Adrenal gland (tissue), 12 donors: ENCODE measurements around the gene EIF5B. TPM values are rescaled to one million over a fixed set of nuclear protein-coding genes. Genes with fewer than 3 reads are reported as not detected.

Source experiments
- DNase-seq, 7 donors: peaks; one replicate each; pipeline ENCODE4 v3.0.0-alpha.2; 2019 to 2020
- H3K27ac ChIP-seq, 5 donors: fragments of 200-600 bp; sonication (generic) in 4 of 5; 1 replicate in 3 of 5; 2 replicates in 2 of 5; pipeline versions ENCODE4 v1.5.1 to v1.8.0; 2016 to 2020; ENCODE audit warnings: mild to moderate bottlenecking in 1 of 5
- H3K27me3 ChIP-seq: fragments of 200-600 bp; 2 replicates; pipeline ENCODE4 v1.8.0; 2021
- H3K36me3 ChIP-seq, 2 donors: fragments of 200-600 bp; replicated peaks in 1 of 2; 1 replicate in 1 of 2; 2 replicates in 1 of 2; pipeline versions ENCODE4 v1.5.1 to v1.8.0; 2018 to 2022
- H3K4me1 ChIP-seq, 2 donors: fragments of 200-600 bp; replicated peaks in 1 of 2; 1 replicate in 1 of 2; 2 replicates in 1 of 2; pipeline versions ENCODE4 v1.5.1 to v1.8.0; 2018 to 2021
- H3K4me3 ChIP-seq, 4 donors: fragments of 200-600 bp; sonication (generic) in 3 of 4; one replicate each; pipeline ENCODE4 v1.5.1; 2016 to 2018
- H3K9me3 ChIP-seq, 3 donors: fragments of 200-600 bp; sonication (generic) in 1 of 3; replicated peaks in 1 of 3; 1 replicate in 2 of 3; 2 replicates in 1 of 3; pipeline versions ENCODE4 v1.5.1 to v1.8.0; 2016 to 2021
- POLR2A ChIP-seq, 2 donors: fragments of 450-650 bp; IDR thresholded peaks; one replicate each; pipeline ENCODE4 v1.6.1; 2017; ENCODE audit warnings: antibody characterized with exemption in 2 of 2, mild to moderate bottlenecking in 2 of 2, moderate library complexity in 1 of 2
- WGBS, 4 donors: extraction: QIAGEN DNeasy Blood & Tissue Kit in 2 of 4; methylation state at CpG; one replicate each; pipeline versions ENCODE4 v1.1.5 to v1.1.7; 2013 to 2017; 5-methylcytosine and 5-hydroxymethylcytosine counted together
- intact Hi-C, 2 donors: fragments of 100-400 bp; cut with DNase I; formaldehyde crosslinking; loops; one replicate each; pipeline versions ENCODE4 v1.14.1 to v1.15.0; 2022 to 2023
- polyA plus RNA-seq, 3 donors: library from polyadenylated mRNA; stranded (reverse); fragments of 200-250 nt in 2 of 3; fragments of 350-450 nt in 1 of 3; fragmentation: Illumina TruSeq in 1 of 3; extraction: RNeasy Lipid Tissue Mini Kit (QIAGEN cat#74804) in 1 of 3; gene quantifications; one replicate each; pipeline ENCODE4 v1.2.3, GENCODE V29; 2013 to 2014
- total RNA-seq, 9 donors: library from RNA; depleted of rRNA in 4 of 9; stranded (reverse); fragments of >200 nt in 4 of 9; fragments of 120-200 nt in 1 of 9; fragmentation: NEBNext Ultra II Directional in 1 of 9; extraction: Animal tissue kit (Norgen Biotek cat#: 25700) in 1 of 9; gene quantifications; one replicate each; pipeline versions ENCODE4 v1.1.0 to v1.2.4, GENCODE V29; 2013 to 2023
- TF ChIP-seq, protein P1 (sequence below), 6 experiments: fragments of 450-650 bp in 4 of 6; fragments of 200-600 bp in 2 of 6; sonication (generic) in 1 of 6; IDR thresholded peaks; 1 replicate in 5 of 6; 2 replicates in 1 of 6; pipeline versions ENCODE4 v1.5.1 to v1.8.0; 2016 to 2021; ENCODE audit warnings: antibody characterized with exemption in 6 of 6, mild to moderate bottlenecking in 2 of 6, moderate library complexity in 1 of 6
- donor health status: healthy with polysubstance abuse.
- donor health status: Bipolar disorder and iron deficiency.
- donor health status: DM: yes; HTN: yes; CAD: no.
- donor health status: DM: no; HTN: no; CAD: no.
- donor health status: DM: no; HTN: no; CAD: no.
- donor health status: DM: yes; HTN: yes; CAD: no.

EIF5B gene
- total and polyA plus RNA-seq, 12 donors = 11.1 to 71.3 (median 27.4) TPM

DNA sequence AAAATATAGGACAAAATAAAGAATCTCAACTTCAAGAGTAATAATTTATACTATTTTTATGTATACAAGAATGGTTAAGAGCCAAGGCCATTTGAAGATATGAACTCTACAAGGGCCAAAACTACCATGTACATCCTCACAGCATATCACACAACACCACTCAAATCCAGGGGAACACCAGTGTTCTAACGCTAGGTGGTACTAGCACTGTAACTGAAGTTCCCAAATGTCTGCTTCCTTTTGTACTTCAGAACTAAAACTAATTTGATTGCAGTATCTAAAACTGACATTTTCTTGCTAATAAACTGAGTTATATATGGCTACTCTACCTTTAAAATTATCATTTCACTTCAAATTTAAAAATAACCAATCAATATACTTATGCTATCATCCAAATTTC lies 105.6 kb downstream of the EIF5B start:
- Histone ChIP-seq H3K36me3 (peaks cover 0 to 22% of the 10 kb centered on the region in 2 donors), H3K4me3 (no peak overlapping the region), H3K4me1 (no peaks in the 10 kb centered on the region), H3K9me3 (no peaks in the 10 kb centered on the region), H3K27me3 (no peaks in the 10 kb centered on the region), H3K27ac (no peak overlapping the region)
- DNase-seq = peak in 2 of 7 donors; percentile 11 to 21
- 35 to 56% (median 43%) methylated on average over 1 of the region's 1 CpG for WGBS, 4 donors
- intact Hi-C loops = loop anchor here in 1 of 2 donors (2.0 kb wide), 1 partner anchor 48 kb away; the partner anchor contains the start of gene REV1
- TF ChIP-seq, protein P1, sequence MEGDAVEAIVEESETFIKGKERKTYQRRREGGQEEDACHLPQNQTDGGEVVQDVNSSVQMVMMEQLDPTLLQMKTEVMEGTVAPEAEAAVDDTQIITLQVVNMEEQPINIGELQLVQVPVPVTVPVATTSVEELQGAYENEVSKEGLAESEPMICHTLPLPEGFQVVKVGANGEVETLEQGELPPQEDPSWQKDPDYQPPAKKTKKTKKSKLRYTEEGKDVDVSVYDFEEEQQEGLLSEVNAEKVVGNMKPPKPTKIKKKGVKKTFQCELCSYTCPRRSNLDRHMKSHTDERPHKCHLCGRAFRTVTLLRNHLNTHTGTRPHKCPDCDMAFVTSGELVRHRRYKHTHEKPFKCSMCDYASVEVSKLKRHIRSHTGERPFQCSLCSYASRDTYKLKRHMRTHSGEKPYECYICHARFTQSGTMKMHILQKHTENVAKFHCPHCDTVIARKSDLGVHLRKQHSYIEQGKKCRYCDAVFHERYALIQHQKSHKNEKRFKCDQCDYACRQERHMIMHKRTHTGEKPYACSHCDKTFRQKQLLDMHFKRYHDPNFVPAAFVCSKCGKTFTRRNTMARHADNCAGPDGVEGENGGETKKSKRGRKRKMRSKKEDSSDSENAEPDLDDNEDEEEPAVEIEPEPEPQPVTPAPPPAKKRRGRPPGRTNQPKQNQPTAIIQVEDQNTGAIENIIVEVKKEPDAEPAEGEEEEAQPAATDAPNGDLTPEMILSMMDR (IDR thresholded peaks at IDR 0.05) = peak in 5 of 6 experiments; percentile 24 to 62 (median 56)
- no peak for TF ChIP-seq POLR2A (IDR thresholded peaks at IDR 0.05)

DNA sequence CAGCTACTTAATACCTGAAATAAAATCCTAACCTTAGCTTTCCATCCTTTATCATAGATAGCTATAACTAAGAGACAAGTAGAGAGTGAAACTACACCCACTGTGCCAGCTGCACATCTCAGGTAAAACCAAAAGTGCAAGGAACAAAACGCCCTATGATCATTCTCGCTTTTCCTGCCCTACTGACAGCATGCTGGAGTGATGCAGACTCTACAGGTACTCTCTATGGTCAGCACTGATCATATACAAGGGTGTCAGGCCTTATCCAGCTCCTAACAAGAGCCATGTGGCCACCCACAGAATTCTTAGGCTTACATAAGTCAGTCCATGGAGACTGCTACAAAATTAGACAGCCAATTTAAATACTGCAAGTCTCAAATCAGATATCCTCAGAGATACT lies 107.0 kb downstream of the EIF5B start:
- intact Hi-C loops = no loop called here
- DNase-seq = no peak
- Histone ChIP-seq H3K27ac (no peak overlapping the region), H3K36me3 (peaks cover 0 to 17% of the 10 kb centered on the region in 2 donors), H3K27me3 (no peaks in the 10 kb centered on the region), H3K9me3 (no peaks in the 10 kb centered on the region), H3K4me1 (peaks cover 0 to under 1% of the 10 kb centered on the region in 2 donors), H3K4me3 (no peak overlapping the region)
- TF ChIP-seq, protein P1 (IDR thresholded peaks at IDR 0.05) = no peak
- TF ChIP-seq POLR2A (IDR thresholded peaks at IDR 0.05) = no peak
- WGBS, 4 donors = 70 to 84% (median 79%) methylated on average over 2 of the region's 2 CpGs

DNA sequence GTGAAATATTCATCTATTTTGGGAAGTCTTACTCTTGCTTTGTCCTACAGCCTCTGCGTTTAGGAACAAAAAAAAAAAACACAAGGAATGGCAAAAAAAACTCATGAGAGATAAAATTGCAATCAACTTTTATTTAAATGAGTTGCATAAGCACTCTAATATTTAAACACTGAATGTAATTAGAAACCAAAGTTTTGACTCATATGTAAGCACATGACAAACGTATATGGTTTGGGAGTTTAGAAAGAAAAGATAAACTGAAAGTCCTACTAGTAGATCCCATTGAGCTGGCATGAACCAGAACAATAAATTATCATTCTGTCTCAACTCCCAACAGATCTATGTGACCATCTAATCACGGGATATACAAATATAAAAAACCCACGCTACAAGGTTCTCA lies 107.9 kb downstream of the EIF5B start:
- Histone ChIP-seq H3K9me3 (no peaks in the 10 kb centered on the region), H3K4me1 (peaks cover 0 to 8% of the 10 kb centered on the region in 2 donors), H3K36me3 (peaks cover 0 to 12% of the 10 kb centered on the region in 2 donors), H3K27me3 (no peaks in the 10 kb centered on the region), H3K27ac (no peak overlapping the region), H3K4me3 (no peak overlapping the region)
- no peak for DNase-seq
- intact Hi-C loops = no loop called here
- 54 to 74% (median 67%) methylated on average over 4 of the region's 4 CpGs for WGBS, 4 donors
- TF ChIP-seq POLR2A (IDR thresholded peaks at IDR 0.05) = no peak
- TF ChIP-seq, protein P1 (IDR thresholded peaks at IDR 0.05) = no peak

DNA sequence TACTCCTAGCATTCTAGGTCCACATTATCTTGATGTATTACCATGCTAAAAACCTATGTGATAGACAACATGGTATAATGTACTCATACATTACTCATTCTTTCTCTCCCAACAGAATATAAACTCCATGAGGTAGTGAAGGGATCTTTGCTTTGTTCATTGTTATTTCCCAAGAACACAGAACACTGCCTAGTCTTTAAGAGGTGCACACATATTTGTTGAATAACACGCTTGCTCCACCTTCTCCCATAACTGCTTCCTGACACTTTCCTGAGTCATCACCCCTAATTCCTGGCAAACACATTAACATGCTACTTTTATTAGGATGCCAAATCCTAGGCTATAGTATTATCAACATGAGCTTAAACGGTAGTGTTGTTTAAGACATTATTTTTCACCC lies 111.4 kb downstream of the EIF5B start:
- H3K4me3 ChIP-seq = no peak overlapping the region
- no peak overlapping the region for H3K27ac ChIP-seq
- H3K4me1 ChIP-seq = peaks cover 0 to 12% of the 10 kb centered on the region in 2 donors
- WGBS, 4 donors = 63 to 83% (median 78%) methylated on average over 2 of the region's 2 CpGs
- intact Hi-C loops = no loop called here
- peaks cover 0 to 28% of the 10 kb centered on the region in 2 donors for H3K36me3 ChIP-seq
- H3K27me3 ChIP-seq = no peaks in the 10 kb centered on the region
- TF ChIP-seq POLR2A (IDR thresholded peaks at IDR 0.05) = no peak
- TF ChIP-seq, protein P1 (IDR thresholded peaks at IDR 0.05) = no peak
- H3K9me3 ChIP-seq = no peaks in the 10 kb centered on the region
- DNase-seq = no peak
